ENCODE measurements around the gene CNN1. TPM values are rescaled to one million over a fixed set of nuclear protein-coding genes. Genes with fewer than 3 reads are reported as not detected.
"Not testable (repeated sequence)": the region's sequence is repeated elsewhere in the genome, so short reads cannot be mapped to it uniquely, and the experiment has no call there.

CNN1 gene
- total RNA-seq, 1 experiment from 2014 or later, result 0.25 TPM

GRCh38 chr19:11599704-11600103, 61.1 kb downstream of the CNN1 start:
- DNase-seq (ENCODE audit: low spot score), result not testable (repeated sequence)

Other genes starting within 250 kb of the CNN1 start
- gene TSPAN16, start 242.7 kb upstream of the CNN1 start, total RNA-seq (2014; rRNA removed; shearing (Covaris generic)), result not detected in 2 replicates
- 0.37 TPM in 1 of 2 replicates, not detected in the other for gene RAB3D, start 199.2 kb upstream of the CNN1 start, total RNA-seq (2014; rRNA removed; shearing (Covaris generic))
- gene TMEM205, start 192.6 kb upstream of the CNN1 start, total RNA-seq (2014; rRNA removed; shearing (Covaris generic)), result 74.7 and 139 TPM in 2 replicates
- gene CCDC159, start 192.3 kb upstream of the CNN1 start, total RNA-seq (2014; rRNA removed; shearing (Covaris generic)), result 3.6 and 5.1 TPM in 2 replicates
- 10.7 and 12.7 TPM in 2 replicates for gene PLPPR2, start 183.4 kb upstream of the CNN1 start, total RNA-seq (2014; rRNA removed; shearing (Covaris generic))
- gene SWSAP1, start 164.2 kb upstream of the CNN1 start, total RNA-seq (2014; rRNA removed; shearing (Covaris generic)), result 0.45 and 1.0 TPM in 2 replicates
- gene EPOR, start 154.5 kb upstream of the CNN1 start, total RNA-seq (2014; rRNA removed; shearing (Covaris generic)), result 3.0 and 5.4 TPM in 2 replicates
- 0.14 TPM in 1 of 2 replicates, not detected in the other for gene RGL3, start 119.5 kb upstream of the CNN1 start, total RNA-seq (2014; rRNA removed; shearing (Covaris generic))
- gene ODAD3, start 103.7 kb upstream of the CNN1 start, total RNA-seq (2014; rRNA removed; shearing (Covaris generic)), result 0.99 and 1.7 TPM in 2 replicates
- 40.7 and 54.9 TPM in 2 replicates for gene PRKCSH, start 103.2 kb upstream of the CNN1 start, total RNA-seq (2014; rRNA removed; shearing (Covaris generic))
- gene ELAVL3, start 57.8 kb upstream of the CNN1 start, total RNA-seq (2014; rRNA removed; shearing (Covaris generic)), result not detected in 2 replicates
- 4.6 and 9.8 TPM in 2 replicates for gene ZNF653, start 33.0 kb upstream of the CNN1 start, total RNA-seq (2014; rRNA removed; shearing (Covaris generic))
- gene ECSIT, start 9.7 kb upstream of the CNN1 start, total RNA-seq (2014; rRNA removed; shearing (Covaris generic)), result 43.0 and 47.5 TPM in 2 replicates
- gene ELOF1, start 20.4 kb downstream of the CNN1 start, total RNA-seq (2014; rRNA removed; shearing (Covaris generic)), result 72.7 and 85.3 TPM in 2 replicates
- 8.2 and 10.4 TPM in 2 replicates for gene ACP5, start 38.8 kb downstream of the CNN1 start, total RNA-seq (2014; rRNA removed; shearing (Covaris generic))
- 13.0 and 18.8 TPM in 2 replicates for gene ZNF627, start 58.6 kb downstream of the CNN1 start, total RNA-seq (2014; rRNA removed; shearing (Covaris generic))
- gene ZNF823, start 200.1 kb downstream of the CNN1 start, total RNA-seq (2014; rRNA removed; shearing (Covaris generic)), result 4.0 and 7.3 TPM in 2 replicates
- gene ZNF441, start 228.1 kb downstream of the CNN1 start, total RNA-seq (2014; rRNA removed; shearing (Covaris generic)), result 1.5 and 3.3 TPM in 2 replicates

Measured in H4 (cell line).